Stimulated activated CD8-positive, alpha-beta memory T cell treated with anti-CD3 and anti-CD28 coated beads, Interleukin-12 subunit alpha, Interleukin-12 subunit beta, amount 100 ng/mL, for 4 hours (primary cell): ENCODE measurements around the gene INF2.
A peak's percentile ranks its signal among the peaks of the same experiment; 100 is the strongest.

Experiments used
- DNase-seq: peaks from one replicate; pipeline ENCODE4 v3.0.0-alpha.2; 2020; ENCODE audit warnings: low read depth

Gene INF2

GRCh38 chr14:104751539-104752422 lies 62.4 kb downstream of the INF2 start:
- no peak for DNase-seq

- DNase-seq = no peak
Measured at GRCh38 chr14:104752423-104752734, 63.0 kb downstream of the INF2 start.

- peak; percentile 98 for DNase-seq
Measured at GRCh38 chr14:104752735-104753527, 63.5 kb downstream of the INF2 start, which contains the start of gene SIVA1. TSS of gene SIVA1 (plus strand) at chr14:104753147. CDS start at chr14:104753202, 55 bp downstream.

GRCh38 chr14:104753528-104754212 lies 64.3 kb downstream of the INF2 start:
- DNase-seq = no peak

- DNase-seq = no peak
Measured at GRCh38 chr14:104754213-104754851, 64.9 kb downstream of the INF2 start.

GRCh38 chr14:104755621-104756020 lies 66.2 kb downstream of the INF2 start:
- no peak for DNase-seq

GRCh38 chr14:104756477-104757237 lies 67.2 kb downstream of the INF2 start:
- no peak for DNase-seq

- no peak for DNase-seq
Measured at GRCh38 chr14:104757238-104757585, 67.8 kb downstream of the INF2 start.

GRCh38 chr14:104757681-104758392 lies 68.4 kb downstream of the INF2 start:
- no peak for DNase-seq

- no peak for DNase-seq
Measured at GRCh38 chr14:104758981-104759969, 69.9 kb downstream of the INF2 start.

- no peak for DNase-seq
Measured at GRCh38 chr14:104765517-104765916, 76.1 kb downstream of the INF2 start.

- no peak for DNase-seq
Measured at GRCh38 chr14:104766256-104766862, 76.9 kb downstream of the INF2 start.

- DNase-seq = no peak
Measured at GRCh38 chr14:104766863-104767633, 77.6 kb downstream of the INF2 start.

- no peak for DNase-seq
Measured at GRCh38 chr14:104767634-104767918, 78.2 kb downstream of the INF2 start.

GRCh38 chr14:104768437-104769323 lies 79.3 kb downstream of the INF2 start:
- peak; percentile 77 for DNase-seq

- DNase-seq = no peak
Measured at GRCh38 chr14:104769324-104770071, 80.1 kb downstream of the INF2 start.

- DNase-seq = no peak
Measured at GRCh38 chr14:104770072-104770579, 80.7 kb downstream of the INF2 start.
